GM12878 (cell line): ENCODE results near the gene MEGF6. TPM values are rescaled to one million over a fixed set of nuclear protein-coding genes. Genes with fewer than 3 reads are reported as not detected.

Experiments
- ATAC-seq: fragments of 200-7000 bp; cut with Tn5 transposase; 3 replicates; pipeline ENCODE4 v1.9.1; 2020; ENCODE audit warnings: mild to moderate bottlenecking, moderate library complexity
- BruUV-seq: library from RNA; stranded (reverse); fragments of 400-500 nt; replicated peaks from 2 replicates; lab custom pipeline; 2021; lab: Mats Ljungman, UMichigan
- CTCF ChIA-PET: fragments of 300-600 bp; sonication (Branson Sonifier 250); formaldehyde crosslinking; extraction: SDS; loops from one replicate; lab custom pipeline; 2021; ENCODE audit warnings: inconsistent platforms; lab: Yijun Ruan, JAX
- POLR2A ChIA-PET: fragments of 350-600 bp; formaldehyde crosslinking; extraction: SDS; loops from one replicate; lab custom pipeline; 2021; ENCODE audit warnings: inconsistent platforms; lab: Charles Lee
- RAD21 ChIA-PET: fragments of 300-600 bp; sonication (Branson Sonifier 250); formaldehyde crosslinking; loops from one replicate; lab custom pipeline; 2023; ENCODE audit warnings: antibody characterized with exemption; ENCODE audit not compliant: unreplicated experiment; lab: Charles Lee
- SMC1A ChIA-PET: fragments of 300-600 bp; sonication (Branson Sonifier 250); formaldehyde crosslinking; loops from one replicate; lab custom pipeline; 2023; ENCODE audit not compliant: unreplicated experiment, uncharacterized antibody; lab: Charles Lee
- DNase-seq: peaks from one replicate; pipeline ENCODE4 v3.0.0-alpha.2; 2011; ENCODE audit warnings: low read depth, low spot score
- FAIRE-seq: peaks from 3 replicates; lab custom pipeline; 2011; peaks lifted over from hg19 to GRCh38; lab: Jason Lieb, UNC
- H2AFZ ChIP-seq: 2 replicates; pipeline ENCODE4 v1.6.0; 2011; ENCODE audit warnings: low read depth, low read length, control low read depth; ENCODE audit not compliant: control insufficient read depth
- H3K27ac ChIP-seq: 2 replicates; pipeline ENCODE4 v1.5.1; 2011; ENCODE audit warnings: control low read depth; ENCODE audit not compliant: control insufficient read depth, insufficient read depth
- H3K27me3 ChIP-seq, 2 experiments: replicated peaks in 1 of 2; 2 replicates each; pipeline versions ENCODE4 v1.6.0 to v1.6.1; 2011; ENCODE audit warnings: low read length in 1 of 2; ENCODE audit not compliant: control insufficient read depth in 2 of 2, insufficient read depth in 2 of 2
- H3K36me3 ChIP-seq, 2 experiments: 2 replicates each; pipeline ENCODE4 v1.5.1; 2011; ENCODE audit warnings: low read length in 1 of 2; ENCODE audit not compliant: control insufficient read depth in 2 of 2, insufficient read depth in 2 of 2
- H3K4me1 ChIP-seq: 2 replicates; pipeline ENCODE4 v1.6.1; 2011; ENCODE audit warnings: mild to moderate bottlenecking, low read length, moderate library complexity, mixed read lengths; ENCODE audit not compliant: control insufficient read depth, insufficient read depth
- H3K4me2 ChIP-seq: 2 replicates; pipeline ENCODE4 v1.6.0; 2011; ENCODE audit warnings: control low read depth; ENCODE audit not compliant: control insufficient read depth, insufficient read depth
- H3K4me3 ChIP-seq: fragments of 200-600 bp; sonication (generic); 2 replicates; pipeline ENCODE4 v1.5.1; 2016
- H3K79me2 ChIP-seq: 2 replicates; pipeline ENCODE4 v1.6.0; 2011; ENCODE audit warnings: low read length; ENCODE audit not compliant: control insufficient read depth, insufficient read depth
- H3K9ac ChIP-seq: 2 replicates; pipeline ENCODE4 v1.8.0; 2011; ENCODE audit warnings: low read length, control low read depth, mixed read lengths; ENCODE audit not compliant: control insufficient read depth, insufficient read depth
- H3K9me3 ChIP-seq: replicated peaks from 3 replicates; pipeline ENCODE4 v1.5.1; 2011; ENCODE audit warnings: mild to moderate bottlenecking, low read length; ENCODE audit not compliant: control insufficient read depth, insufficient read depth
- H4K20me1 ChIP-seq: 2 replicates; pipeline ENCODE4 v1.6.0; 2011; ENCODE audit not compliant: control insufficient read depth, insufficient read depth
- ATF7 ChIP-seq: fragments of 450-650 bp; IDR thresholded peaks from 2 replicates; pipeline ENCODE4 v1.6.1; 2016; ENCODE audit warnings: low read depth, mild to moderate bottlenecking
- BMI1 ChIP-seq: fragments of 450-650 bp; IDR thresholded peaks from 2 replicates; pipeline ENCODE4 v1.6.1; 2016; ENCODE audit warnings: mild to moderate bottlenecking, moderate library complexity, borderline replicate concordance
- DPF2 ChIP-seq: fragments of 450-650 bp; IDR thresholded peaks from 2 replicates; pipeline ENCODE4 v1.6.1; 2017; ENCODE audit warnings: mild to moderate bottlenecking
- EZH2 ChIP-seq: IDR thresholded peaks from 2 replicates; pipeline ENCODE4 v1.6.1; 2012; ENCODE audit warnings: low read depth, mild to moderate bottlenecking, control low read depth, inconsistent platforms, low read length, borderline replicate concordance; ENCODE audit not compliant: control insufficient read depth
- HDAC6 ChIP-seq: fragments of 200-600 bp; sonication (generic); IDR thresholded peaks from one replicate; pipeline ENCODE4 v1.8.0; 2017; ENCODE audit warnings: antibody characterized with exemption; ENCODE audit not compliant: unreplicated experiment
- IKZF2 ChIP-seq, 2 experiments: fragments of 450-650 bp; IDR thresholded peaks; 2 replicates each; pipeline ENCODE4 v1.6.1; 2017; ENCODE audit warnings: mild to moderate bottlenecking in 2 of 2, moderate library complexity in 2 of 2
- KAT2A ChIP-seq: conservative IDR thresholded peaks from 2 replicates; pipeline ENCODE4 v1.6.1; 2011; ENCODE audit warnings: low read depth, low read length; ENCODE audit not compliant: control insufficient read depth
- NFYA ChIP-seq: IDR thresholded peaks from 2 replicates; pipeline ENCODE4 v1.6.1; 2011; ENCODE audit warnings: low read depth, mild to moderate bottlenecking, low read length, improper control_type of control experiment, borderline replicate concordance
- PAX8 ChIP-seq: fragments of 450-650 bp; IDR thresholded peaks from 2 replicates; pipeline ENCODE4 v1.6.1; 2017; ENCODE audit warnings: mild to moderate bottlenecking, moderate library complexity
- RELA ChIP-seq: fragments of 450-650 bp; IDR thresholded peaks from 2 replicates; pipeline ENCODE4 v1.8.0; 2014; ENCODE audit warnings: borderline replicate concordance; ENCODE audit not compliant: partially characterized antibody
- REST ChIP-seq: IDR thresholded peaks from 2 replicates; pipeline ENCODE4 v1.6.1; 2012; ENCODE audit warnings: mild to moderate bottlenecking, low read depth, low read length
- SMAD5 ChIP-seq: IDR thresholded peaks from 2 replicates; pipeline ENCODE4 v1.6.1; 2016; ENCODE audit warnings: antibody characterized with exemption, low read depth
- SMARCA5 ChIP-seq: fragments of 450-650 bp; IDR thresholded peaks from 2 replicates; pipeline ENCODE4 v1.6.1; 2017; ENCODE audit warnings: mild to moderate bottlenecking
- SREBF1 ChIP-seq: IDR thresholded peaks from 2 replicates; pipeline ENCODE4 v1.6.1; 2012; ENCODE audit warnings: mild to moderate bottlenecking, low read length
- STAT1 ChIP-seq: fragments of 450-650 bp; conservative IDR thresholded peaks from 2 replicates; pipeline ENCODE4 v1.6.1; 2014; ENCODE audit warnings: antibody characterized with exemption, mild to moderate bottlenecking
- TARDBP ChIP-seq: IDR thresholded peaks from 2 replicates; pipeline ENCODE4 v1.6.1; 2016; ENCODE audit warnings: borderline replicate concordance
- ZNF24 ChIP-seq: fragments of 450-650 bp; IDR thresholded peaks from 2 replicates; pipeline ENCODE4 v1.6.1; 2017; ENCODE audit warnings: antibody characterized with exemption, mild to moderate bottlenecking
- WGBS: methylation state at CpG from one replicate; pipeline ENCODE4 v1.1.6; 2016; ENCODE audit warnings: low lambda C conversion rate; ENCODE audit not compliant: insufficient replicate concordance, insufficient coverage; ENCODE audit errors: missing lambda C conversion rate; 5-methylcytosine and 5-hydroxymethylcytosine counted together
- in situ Hi-C: fragments of 300-500 bp; cut with MboI; formaldehyde crosslinking; loops from 9 replicates; pipeline ENCODE4 v1.14.3; 2018; ENCODE audit warnings: mixed read lengths
- intact Hi-C: fragments of 100-400 bp; cut with micrococcal nuclease; formaldehyde crosslinking; loops from one replicate; pipeline ENCODE4 v1.14.2; 2022; ENCODE audit not compliant: unreplicated experiment
- polyA plus RNA-seq, 11 experiments: library from polyadenylated mRNA; depleted of rRNA in 4 of 11; unstranded in 6 of 11; stranded (reverse) in 5 of 11; fragments of >200 nt; fragmentation: Nextera tagmentation in 4 of 11; fragmentation: Illumina TruSeq in 1 of 11; extraction: Ambion mirVana in 4 of 11; extraction: Trizol in 1 of 11; gene quantifications; 1 replicate in 1 of 11; 2 replicates in 10 of 11; pipeline versions ENCODE4 v1.2.1 to v1.2.3, GENCODE V29; 2011 to 2016; ENCODE audit warnings: inconsistent platforms in 2 of 11, missing spikeins in 2 of 11, low read depth in 1 of 11
- total RNA-seq, 4 experiments: library from RNA; depleted of rRNA in 3 of 4; stranded (reverse); fragments of >200 nt in 3 of 4; fragmentation: Illumina TruSeq in 1 of 4; extraction: Trizol in 1 of 4; gene quantifications; 2 replicates each; pipeline versions ENCODE4 v1.2.1 to v1.2.3, GENCODE V29; 2013 to 2021

The MEGF6 gene
- total and polyA plus RNA-seq, 10 of the 15 experiments (the other 5 are each of a cell fraction or from before 2014, with no cell fraction given) = 0.03 to 0.41 TPM; not detected in 8

- TF ChIP-seq REST (no peak), HDAC6 (no peak), RELA (no peak), ZNF24 (no peak), EZH2 (no peak), SREBF1 (no peak)
These were observed 7.2 kb upstream of the MEGF6 start (continued) for GRCh38 chr1:3618531-3618880.

GRCh38 chr1:3617806-3618345 lies 6.6 kb upstream of the MEGF6 start:
- no peak for FAIRE-seq
- Histone ChIP-seq H3K36me3 (no peaks in the 10 kb centered on the region), H3K4me1 (no peaks in the 10 kb centered on the region), H4K20me1 (no peaks in the 10 kb centered on the region), H3K4me2 (no peak overlapping the region), H3K4me3 (no peak overlapping the region), H3K79me2 (no peaks in the 10 kb centered on the region), H3K27me3 (peaks cover 0 to 2% of the 10 kb centered on the region in 2 experiments; a peak in 2 of 4 replicates), H2AFZ (no peak overlapping the region), H3K27ac (no peak overlapping the region), H3K9me3 (no peaks in the 10 kb centered on the region), H3K9ac (no peak overlapping the region)
- no peak for DNase-seq
- ChIA-PET CTCF (interaction anchor here (1.1 to 1.4 kb wide), 3 partner anchors 52 to 109 kb away, joined by 3 to 7 read pairs (median 3); no protein-coding TSS in a partner anchor), POLR2A (no interaction called here), SMC1A (no interaction called here), RAD21 (no interaction called here)
- WGBS = 21% methylated on average over 18 of the region's 18 CpGs
- no peak for ATAC-seq
- TF ChIP-seq ATF7 (no peak), SMAD5 (no peak), STAT1 (no peak), PAX8 (no peak), KAT2A (no peak), TARDBP (no peak), DPF2 (no peak), SMARCA5 (no peak), BMI1 (no peak), IKZF2 (IDR thresholded peaks at IDR 0.05) (no peak), NFYA (no peak)
- BruUV-seq = no TSS peak
- in situ Hi-C loops (loop anchor here (5.0 kb wide), 1 partner anchor 166 kb away; the partner anchor contains the start of gene ARHGEF16), intact Hi-C loops (no loop called here)
